Parathyroid adenoma (tissue), 2 donors: Measurements from ENCODE around the gene PPP1R7.

Source experiments
- H2AFZ ChIP-seq: fragments of 300-600 bp; sonication (generic); one replicate; pipeline ENCODE4 v1.7.0; 2017; ENCODE audit warnings: antibody characterized with exemption, mild to moderate bottlenecking
- H3K27ac ChIP-seq: fragments of 300-600 bp; sonication (generic); one replicate; pipeline ENCODE4 v1.7.0; 2017
- H3K27me3 ChIP-seq: fragments of 300-600 bp; sonication (generic); one replicate; pipeline ENCODE4 v1.7.0; 2017; ENCODE audit warnings: low read length; ENCODE audit not compliant: control insufficient read depth, insufficient read depth
- H3K36me3 ChIP-seq: fragments of 300-600 bp; sonication (generic); one replicate; pipeline ENCODE4 v1.7.0; 2017; ENCODE audit warnings: low read length; ENCODE audit not compliant: control insufficient read depth, insufficient read depth
- H3K4me1 ChIP-seq: fragments of 300-600 bp; sonication (generic); one replicate; pipeline ENCODE4 v1.7.0; 2017; ENCODE audit warnings: control low read depth
- H3K4me2 ChIP-seq: fragments of 300-600 bp; sonication (generic); one replicate; pipeline ENCODE4 v1.7.0; 2017; ENCODE audit warnings: low read length
- H3K4me3 ChIP-seq: fragments of 300-600 bp; sonication (generic); one replicate; pipeline ENCODE4 v1.7.0; 2017; ENCODE audit warnings: low read depth, low read length
- H3K79me2 ChIP-seq: fragments of 300-600 bp; sonication (generic); one replicate; pipeline ENCODE4 v1.7.0; 2017; ENCODE audit warnings: control low read depth
- H3K9ac ChIP-seq: fragments of 300-600 bp; sonication (generic); one replicate; pipeline ENCODE4 v1.7.0; 2017; ENCODE audit warnings: mild to moderate bottlenecking
- H3K9me3 ChIP-seq: fragments of 300-600 bp; sonication (generic); one replicate; pipeline ENCODE4 v1.7.0; 2017; ENCODE audit warnings: low read length; ENCODE audit not compliant: control insufficient read depth
- TF ChIP-seq, protein P1 (sequence below): fragments of 300-600 bp; sonication (generic); IDR thresholded peaks from one replicate; pipeline ENCODE4 v1.7.0; 2017; ENCODE audit warnings: antibody characterized with exemption, mild to moderate bottlenecking
- donor health status: primary hyperparathyroidism.

The PPP1R7 gene

GRCh38 chr2:241107031-241107783 lies 43.1 kb upstream of the PPP1R7 start:
- no peak overlapping the region for H3K4me2 ChIP-seq
- no peaks in the 10 kb centered on the region for H3K4me1 ChIP-seq
- TF ChIP-seq, protein P1, sequence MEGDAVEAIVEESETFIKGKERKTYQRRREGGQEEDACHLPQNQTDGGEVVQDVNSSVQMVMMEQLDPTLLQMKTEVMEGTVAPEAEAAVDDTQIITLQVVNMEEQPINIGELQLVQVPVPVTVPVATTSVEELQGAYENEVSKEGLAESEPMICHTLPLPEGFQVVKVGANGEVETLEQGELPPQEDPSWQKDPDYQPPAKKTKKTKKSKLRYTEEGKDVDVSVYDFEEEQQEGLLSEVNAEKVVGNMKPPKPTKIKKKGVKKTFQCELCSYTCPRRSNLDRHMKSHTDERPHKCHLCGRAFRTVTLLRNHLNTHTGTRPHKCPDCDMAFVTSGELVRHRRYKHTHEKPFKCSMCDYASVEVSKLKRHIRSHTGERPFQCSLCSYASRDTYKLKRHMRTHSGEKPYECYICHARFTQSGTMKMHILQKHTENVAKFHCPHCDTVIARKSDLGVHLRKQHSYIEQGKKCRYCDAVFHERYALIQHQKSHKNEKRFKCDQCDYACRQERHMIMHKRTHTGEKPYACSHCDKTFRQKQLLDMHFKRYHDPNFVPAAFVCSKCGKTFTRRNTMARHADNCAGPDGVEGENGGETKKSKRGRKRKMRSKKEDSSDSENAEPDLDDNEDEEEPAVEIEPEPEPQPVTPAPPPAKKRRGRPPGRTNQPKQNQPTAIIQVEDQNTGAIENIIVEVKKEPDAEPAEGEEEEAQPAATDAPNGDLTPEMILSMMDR, result no peak
- no peaks in the 10 kb centered on the region for H3K36me3 ChIP-seq
- no peak overlapping the region for H3K27ac ChIP-seq
- no peak overlapping the region for H2AFZ ChIP-seq
- H3K9me3 ChIP-seq, result no peaks in the 10 kb centered on the region
- no peaks in the 10 kb centered on the region for H3K27me3 ChIP-seq
- no peak overlapping the region for H3K9ac ChIP-seq
- no peaks in the 10 kb centered on the region for H3K79me2 ChIP-seq
- no peak overlapping the region for H3K4me3 ChIP-seq

DNA sequence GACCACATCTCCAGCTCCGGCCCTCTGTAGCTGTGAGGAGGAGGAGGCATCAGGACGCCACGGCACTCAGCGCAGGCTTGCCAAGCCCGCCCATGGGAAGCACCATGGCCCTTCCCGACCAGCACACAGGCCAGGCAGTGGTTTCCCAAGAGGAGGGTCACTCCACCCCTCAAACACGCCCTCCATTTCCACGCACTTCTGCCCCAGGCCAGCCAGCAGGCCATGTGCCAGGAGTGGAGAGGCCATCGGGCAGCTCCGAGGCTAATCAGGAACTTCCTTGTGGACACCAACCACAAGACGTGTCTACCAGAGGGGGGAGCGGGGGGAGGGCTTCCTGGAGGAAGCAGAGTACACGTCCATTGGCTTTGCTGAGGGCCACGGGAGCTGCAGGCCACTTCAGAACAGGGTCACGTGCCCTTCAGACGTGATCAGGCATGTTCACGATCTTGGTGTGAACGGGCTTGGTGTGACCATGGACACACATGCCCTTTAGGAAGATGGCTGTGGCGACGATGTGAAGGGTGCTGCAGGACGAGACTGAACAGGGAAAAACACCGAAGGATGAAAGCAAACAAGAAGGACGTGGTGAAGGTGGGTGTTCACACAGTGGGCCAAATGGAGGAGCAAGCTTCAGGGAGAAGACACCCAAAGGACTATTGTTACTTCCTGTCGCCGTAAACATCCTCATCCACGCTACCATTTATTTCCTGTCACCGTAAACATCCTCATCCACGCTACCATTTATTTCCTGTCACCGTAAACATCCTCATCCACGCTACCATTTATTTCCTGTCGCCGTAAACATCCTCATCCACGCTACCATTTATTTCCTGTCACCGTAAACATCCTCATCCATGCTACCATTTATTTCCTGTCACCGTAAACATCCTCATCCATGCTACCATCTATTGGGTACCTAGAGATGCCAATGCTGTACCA lies 41.7 kb upstream of the PPP1R7 start:
- Histone ChIP-seq H3K27ac (no peak overlapping the region), H3K4me3 (no peak overlapping the region), H2AFZ (no peak overlapping the region), H3K4me2 (no peak overlapping the region), H3K4me1 (no peaks in the 10 kb centered on the region), H3K79me2 (no peaks in the 10 kb centered on the region), H3K9ac (no peak overlapping the region), H3K36me3 (no peaks in the 10 kb centered on the region), H3K27me3 (no peaks in the 10 kb centered on the region), H3K9me3 (no peaks in the 10 kb centered on the region)
- TF ChIP-seq, protein P1, result no peak

DNA sequence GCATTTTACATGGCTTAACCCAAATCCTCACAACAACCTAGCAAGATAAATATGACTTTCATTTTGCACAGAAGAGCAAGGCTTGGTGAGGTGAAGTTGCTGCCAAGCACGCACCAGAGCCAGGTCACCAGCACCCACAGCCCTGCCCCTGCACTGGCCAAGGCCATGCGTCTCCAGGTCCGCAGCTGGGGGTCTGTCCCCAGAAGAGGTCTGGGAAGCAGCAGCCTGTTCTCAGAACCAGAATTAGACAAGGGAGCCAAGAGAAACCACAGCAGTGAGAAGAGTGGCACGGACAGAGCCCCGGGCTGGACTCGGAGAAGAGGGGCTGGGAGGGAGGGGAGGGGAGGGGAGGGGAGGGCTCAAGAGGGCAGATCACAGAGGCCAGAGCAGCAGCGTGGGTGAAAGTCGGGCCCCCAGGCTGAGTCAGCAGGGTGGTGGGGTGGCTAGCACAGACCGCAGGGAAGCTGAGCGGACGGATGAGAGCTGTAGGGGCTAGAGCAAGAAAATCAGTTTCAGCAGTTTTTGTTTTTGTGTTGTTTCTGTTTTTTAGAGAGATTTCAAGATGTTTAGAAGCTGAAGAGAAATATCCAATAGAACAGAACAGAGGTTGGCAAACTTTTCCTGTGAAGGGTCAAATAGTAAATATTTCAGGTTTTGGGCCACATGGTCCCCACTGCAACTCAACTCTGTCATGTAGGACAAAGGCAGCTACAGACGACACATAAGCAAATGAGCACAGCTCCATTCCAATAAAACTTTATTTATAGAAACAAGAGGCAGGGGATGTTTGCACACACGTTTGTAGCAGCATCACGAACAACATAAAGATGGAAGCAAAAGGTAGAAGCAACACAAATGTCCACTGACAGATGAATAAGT lies 40.8 kb upstream of the PPP1R7 start:
- H3K9ac ChIP-seq, result no peak overlapping the region
- H3K9me3 ChIP-seq, result no peaks in the 10 kb centered on the region
- no peaks in the 10 kb centered on the region for H3K27me3 ChIP-seq
- no peaks in the 10 kb centered on the region for H3K79me2 ChIP-seq
- no peak overlapping the region for H3K4me3 ChIP-seq
- no peak overlapping the region for H2AFZ ChIP-seq
- TF ChIP-seq, protein P1, result no peak
- no peak overlapping the region for H3K4me2 ChIP-seq
- H3K4me1 ChIP-seq, result no peaks in the 10 kb centered on the region
- no peak overlapping the region for H3K27ac ChIP-seq
- no peaks in the 10 kb centered on the region for H3K36me3 ChIP-seq

DNA sequence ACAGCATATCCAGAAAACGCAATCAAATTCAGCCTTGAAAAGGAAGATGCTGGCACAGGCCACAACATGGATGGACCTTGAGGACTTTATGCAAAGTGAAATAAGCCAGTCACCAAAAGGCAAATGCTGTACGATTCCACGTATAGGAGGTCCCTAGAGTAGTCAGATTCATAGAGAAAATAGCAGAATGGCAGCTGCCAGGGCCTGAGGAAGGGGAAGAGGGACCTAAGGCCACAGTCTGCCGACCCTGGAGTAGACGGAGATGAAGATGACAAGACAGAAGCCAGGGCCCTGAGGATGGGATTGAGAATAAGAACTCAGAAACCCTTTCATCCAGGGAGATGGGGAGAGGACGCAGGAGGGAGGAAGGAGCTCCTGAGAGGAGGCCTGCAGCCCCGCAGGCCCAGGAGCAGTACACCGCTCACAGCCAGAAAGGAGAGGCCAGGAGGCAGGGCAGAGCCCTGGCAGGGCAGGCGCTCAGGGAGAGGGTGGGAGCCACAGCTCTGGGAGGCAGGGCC lies 40.1 kb upstream of the PPP1R7 start:
- no peak overlapping the region for H2AFZ ChIP-seq
- no peak overlapping the region for H3K4me2 ChIP-seq
- TF ChIP-seq, protein P1, result no peak
- no peaks in the 10 kb centered on the region for H3K36me3 ChIP-seq
- no peak overlapping the region for H3K4me3 ChIP-seq
- H3K9me3 ChIP-seq, result no peaks in the 10 kb centered on the region
- H3K79me2 ChIP-seq, result no peaks in the 10 kb centered on the region
- H3K4me1 ChIP-seq, result no peaks in the 10 kb centered on the region
- no peak overlapping the region for H3K9ac ChIP-seq
- no peak overlapping the region for H3K27ac ChIP-seq
- H3K27me3 ChIP-seq, result no peaks in the 10 kb centered on the region
